Activated CD4-positive, alpha-beta T cell treated with anti-CD3 and anti-CD28 coated beads, Interleukin-2, amount 10 ng/mL, durations not matched to agents 24 days and 14 days (primary cell): Measurements from ENCODE around the gene SNX2. TPM values are rescaled to one million over a fixed set of nuclear protein-coding genes. Genes with fewer than 3 reads are reported as not detected.

ENCODE experiments used
- DNase-seq: peaks from one replicate; pipeline ENCODE4 v3.0.0; 2022
- H3K27ac Mint-ChIP-seq: one replicate; pipeline ENCODE4 v1.8.0; 2022; ENCODE audit warnings: mild to moderate bottlenecking, mixed read lengths
- H3K27me3 Mint-ChIP-seq: one replicate; pipeline ENCODE4 v1.8.0; 2022; ENCODE audit warnings: mixed read lengths
- H3K36me3 Mint-ChIP-seq: one replicate; pipeline ENCODE4 v1.8.0; 2022; ENCODE audit warnings: low read depth, mild to moderate bottlenecking, mixed read lengths
- H3K4me1 Mint-ChIP-seq: one replicate; pipeline ENCODE4 v1.8.0; 2021; ENCODE audit warnings: mixed read lengths
- H3K4me3 Mint-ChIP-seq: one replicate; pipeline ENCODE4 v1.8.0; 2022; ENCODE audit warnings: mild to moderate bottlenecking, moderate library complexity, mixed read lengths
- H3K9me3 Mint-ChIP-seq: one replicate; pipeline ENCODE4 v1.8.0; 2021; ENCODE audit warnings: mixed read lengths
- intact Hi-C: fragments of 100-400 bp; cut with micrococcal nuclease; formaldehyde crosslinking; loops from one replicate; pipeline ENCODE4 v1.15.1; 2023
- total RNA-seq: library from RNA; stranded (reverse); gene quantifications from 2 replicates; pipeline ENCODE4 v1.2.3, GENCODE V29; 2022

The SNX2 gene
- total RNA-seq, 1 donor from 2014 or later: 36.5 TPM

- Mint-ChIP-seq H3K4me3 (no peak overlapping the region), H3K9me3 (no peaks in the 10 kb centered on the region), H3K27ac (no peak overlapping the region), H3K36me3 (no peaks in the 10 kb centered on the region), H3K27me3 (no peaks in the 10 kb centered on the region), H3K4me1 (no peaks in the 10 kb centered on the region)
- DNase-seq: no peak
- intact Hi-C loops: no loop called here
Measured at GRCh38 chr5:122870219-122870856, 95.5 kb downstream of the SNX2 start.

GRCh38 chr5:122871661-122872060, 96.8 kb downstream of the SNX2 start:
- no peaks in the 10 kb centered on the region for H3K9me3 Mint-ChIP-seq
- H3K27ac Mint-ChIP-seq: no peak overlapping the region
- H3K36me3 Mint-ChIP-seq: no peaks in the 10 kb centered on the region
- no peak for DNase-seq
- H3K4me3 Mint-ChIP-seq: no peak overlapping the region
- H3K4me1 Mint-ChIP-seq: no peaks in the 10 kb centered on the region
- intact Hi-C loops: no loop called here
- no peaks in the 10 kb centered on the region for H3K27me3 Mint-ChIP-seq

GRCh38 chr5:122874179-122874875, 99.4 kb downstream of the SNX2 start:
- DNase-seq: no peak
- no peaks in the 10 kb centered on the region for H3K36me3 Mint-ChIP-seq
- H3K27me3 Mint-ChIP-seq: no peaks in the 10 kb centered on the region
- no peaks in the 10 kb centered on the region for H3K4me1 Mint-ChIP-seq
- H3K4me3 Mint-ChIP-seq: no peak overlapping the region
- intact Hi-C loops: no loop called here
- H3K9me3 Mint-ChIP-seq: peaks cover 3% of the 10 kb centered on the region
- no peak overlapping the region for H3K27ac Mint-ChIP-seq

GRCh38 chr5:122877518-122877917, 102.6 kb downstream of the SNX2 start:
- H3K36me3 Mint-ChIP-seq: no peaks in the 10 kb centered on the region
- H3K4me1 Mint-ChIP-seq: no peaks in the 10 kb centered on the region
- intact Hi-C loops: no loop called here

GRCh38 chr5:122879076-122879475, 104.2 kb downstream of the SNX2 start:
- H3K9me3 Mint-ChIP-seq: peaks cover 3% of the 10 kb centered on the region
- intact Hi-C loops: no loop called here
- H3K27ac Mint-ChIP-seq: no peak overlapping the region
- no peaks in the 10 kb centered on the region for H3K27me3 Mint-ChIP-seq
- no peak overlapping the region for H3K4me3 Mint-ChIP-seq
- no peaks in the 10 kb centered on the region for H3K36me3 Mint-ChIP-seq
- DNase-seq: no peak
- H3K4me1 Mint-ChIP-seq: peaks cover 2% of the 10 kb centered on the region

More at GRCh38 chr5:122877518-122877917, 102.6 kb downstream of the SNX2 start:
- no peak overlapping the region for H3K4me3 Mint-ChIP-seq
- DNase-seq: no peak
- H3K9me3 Mint-ChIP-seq: peaks cover 3% of the 10 kb centered on the region
- no peak overlapping the region for H3K27ac Mint-ChIP-seq
- no peaks in the 10 kb centered on the region for H3K27me3 Mint-ChIP-seq

Other genes with a start within 250 kb of the SNX2 start
- 0.37 and 0.45 TPM in 2 replicates for gene SNX24, start 70.5 kb downstream of the SNX2 start, total RNA-seq